Hepatocyte (in vitro differentiated cells): ENCODE data around the gene SARDH. TPM values are rescaled to one million over a fixed set of nuclear protein-coding genes. Genes with fewer than 3 reads are reported as not detected.

ENCODE experiments used
- DNase-seq: peaks from one replicate; pipeline ENCODE4 v3.0.0-alpha.2; 2016; ENCODE audit warnings: low spot score
- H2AFZ ChIP-seq: fragments of 200-600 bp; sonication (generic); 2 replicates; pipeline ENCODE4 v1.6.0; 2016; ENCODE audit warnings: antibody characterized with exemption, mild to moderate bottlenecking
- H3K27ac ChIP-seq: fragments of 200-600 bp; sonication (generic); 2 replicates; pipeline ENCODE4 v1.5.1; 2016; ENCODE audit warnings: mild to moderate bottlenecking
- H3K27me3 ChIP-seq: fragments of 200-600 bp; sonication (generic); 2 replicates; pipeline ENCODE4 v1.6.1; 2016
- H3K36me3 ChIP-seq: fragments of 200-600 bp; sonication (generic); replicated peaks from 2 replicates; pipeline ENCODE4 v1.5.1; 2016; ENCODE audit warnings: low read depth; ENCODE audit not compliant: insufficient read depth
- H3K4me1 ChIP-seq: fragments of 200-600 bp; sonication (generic); 2 replicates; pipeline ENCODE4 v1.5.1; 2016; ENCODE audit warnings: mild to moderate bottlenecking, moderate library complexity; ENCODE audit not compliant: insufficient read depth
- H3K4me2 ChIP-seq: fragments of 200-600 bp; sonication (generic); 2 replicates; pipeline ENCODE4 v1.6.0; 2016
- H3K4me3 ChIP-seq: fragments of 200-600 bp; sonication (generic); 2 replicates; pipeline ENCODE4 v1.5.1; 2016; ENCODE audit warnings: mild to moderate bottlenecking
- H3K79me2 ChIP-seq: fragments of 200-600 bp; sonication (generic); 2 replicates; pipeline ENCODE4 v1.6.0; 2017; ENCODE audit warnings: mild to moderate bottlenecking
- H3K9me2 ChIP-seq: fragments of 200-600 bp; sonication (generic); replicated peaks from 2 replicates; pipeline ENCODE4 v1.6.0; 2017; ENCODE audit warnings: mild to moderate bottlenecking; ENCODE audit not compliant: insufficient read depth
- H3K9me3 ChIP-seq: fragments of 200-600 bp; sonication (generic); 2 replicates; pipeline ENCODE4 v1.5.1; 2016; ENCODE audit warnings: low read depth, mild to moderate bottlenecking
- H4K20me1 ChIP-seq: fragments of 200-600 bp; sonication (generic); 2 replicates; pipeline ENCODE4 v1.6.0; 2016; ENCODE audit warnings: mild to moderate bottlenecking; ENCODE audit not compliant: insufficient read depth, poor library complexity, severe bottlenecking
- EZH2 ChIP-seq: fragments of 200-600 bp; sonication (generic); IDR thresholded peaks from 2 replicates; pipeline ENCODE4 v1.6.1; 2016; ENCODE audit warnings: antibody characterized with exemption, mild to moderate bottlenecking, borderline replicate concordance
- EZH2phosphoT487 ChIP-seq: fragments of 200-600 bp; sonication (generic); IDR thresholded peaks from one replicate; pipeline ENCODE4 v1.6.1; 2018; ENCODE audit warnings: antibody characterized with exemption, mild to moderate bottlenecking, low read depth, moderate library complexity; ENCODE audit not compliant: unreplicated experiment, severe bottlenecking
- WGBS: methylation state at CpG from one replicate; pipeline ENCODE4 v1.1.6; 2016; ENCODE audit warnings: low lambda C conversion rate; ENCODE audit errors: missing lambda C conversion rate; 5-methylcytosine and 5-hydroxymethylcytosine counted together
- polyA plus RNA-seq: library from polyadenylated mRNA; unstranded; fragments of >200 nt; fragmentation: Nextera tagmentation; extraction: Ambion mirVana; gene quantifications from 2 replicates; pipeline ENCODE4 v1.2.1, GENCODE V29; 2016
- total RNA-seq: library from RNA; depleted of rRNA; stranded (reverse); fragments of >200 nt; gene quantifications from 2 replicates; pipeline ENCODE4 v1.2.3, GENCODE V29; 2014
- TF ChIP-seq, protein P1 (sequence below): fragments of 200-600 bp; sonication (generic); IDR thresholded peaks from 2 replicates; pipeline ENCODE4 v1.5.1; 2016; ENCODE audit warnings: antibody characterized with exemption, mild to moderate bottlenecking; ENCODE audit not compliant: poor library complexity

The SARDH gene
- total and polyA plus RNA-seq, 2 experiments from 2014 or later, result 7.5 to 9.8 TPM

DNA sequence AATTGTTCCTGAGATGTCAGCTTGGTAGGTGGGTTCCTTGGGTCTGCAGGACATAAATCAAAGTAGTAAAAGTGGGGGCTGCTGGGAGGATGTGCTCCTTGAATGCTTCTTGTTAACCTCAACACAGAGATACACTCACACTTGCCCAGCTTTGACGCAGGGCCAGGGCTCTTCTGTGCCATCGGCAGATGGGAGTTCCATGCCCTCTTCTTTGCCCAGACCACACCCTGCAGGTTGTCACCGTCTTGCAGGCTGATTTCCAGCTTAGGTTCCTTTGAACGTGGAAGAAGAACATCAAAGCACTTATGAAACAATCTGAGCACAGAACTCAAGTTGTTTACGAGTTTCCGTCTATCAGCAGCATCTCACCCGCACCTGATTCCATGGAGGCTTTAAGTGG lies 91.0 kb downstream of the SARDH start:
- H3K36me3 ChIP-seq, result no peaks in the 10 kb centered on the region
- no peak for DNase-seq
- 67% methylated on average over 7 of the region's 7 CpGs for WGBS
- no peaks in the 10 kb centered on the region for H3K4me1 ChIP-seq
- H3K79me2 ChIP-seq, result no peaks in the 10 kb centered on the region
- no peak overlapping the region for H3K4me3 ChIP-seq
- no peak overlapping the region for H2AFZ ChIP-seq
- no peaks in the 10 kb centered on the region for H3K9me2 ChIP-seq
- H3K27me3 ChIP-seq, result no peaks in the 10 kb centered on the region
- TF ChIP-seq EZH2phosphoT487, result no peak
- TF ChIP-seq, protein P1, sequence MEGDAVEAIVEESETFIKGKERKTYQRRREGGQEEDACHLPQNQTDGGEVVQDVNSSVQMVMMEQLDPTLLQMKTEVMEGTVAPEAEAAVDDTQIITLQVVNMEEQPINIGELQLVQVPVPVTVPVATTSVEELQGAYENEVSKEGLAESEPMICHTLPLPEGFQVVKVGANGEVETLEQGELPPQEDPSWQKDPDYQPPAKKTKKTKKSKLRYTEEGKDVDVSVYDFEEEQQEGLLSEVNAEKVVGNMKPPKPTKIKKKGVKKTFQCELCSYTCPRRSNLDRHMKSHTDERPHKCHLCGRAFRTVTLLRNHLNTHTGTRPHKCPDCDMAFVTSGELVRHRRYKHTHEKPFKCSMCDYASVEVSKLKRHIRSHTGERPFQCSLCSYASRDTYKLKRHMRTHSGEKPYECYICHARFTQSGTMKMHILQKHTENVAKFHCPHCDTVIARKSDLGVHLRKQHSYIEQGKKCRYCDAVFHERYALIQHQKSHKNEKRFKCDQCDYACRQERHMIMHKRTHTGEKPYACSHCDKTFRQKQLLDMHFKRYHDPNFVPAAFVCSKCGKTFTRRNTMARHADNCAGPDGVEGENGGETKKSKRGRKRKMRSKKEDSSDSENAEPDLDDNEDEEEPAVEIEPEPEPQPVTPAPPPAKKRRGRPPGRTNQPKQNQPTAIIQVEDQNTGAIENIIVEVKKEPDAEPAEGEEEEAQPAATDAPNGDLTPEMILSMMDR, result no peak
- TF ChIP-seq EZH2, result no peak
- H3K9me3 ChIP-seq, result no peaks in the 10 kb centered on the region
- no peaks in the 10 kb centered on the region for H4K20me1 ChIP-seq
- H3K4me2 ChIP-seq, result no peak overlapping the region
- H3K27ac ChIP-seq, result no peak overlapping the region

DNA sequence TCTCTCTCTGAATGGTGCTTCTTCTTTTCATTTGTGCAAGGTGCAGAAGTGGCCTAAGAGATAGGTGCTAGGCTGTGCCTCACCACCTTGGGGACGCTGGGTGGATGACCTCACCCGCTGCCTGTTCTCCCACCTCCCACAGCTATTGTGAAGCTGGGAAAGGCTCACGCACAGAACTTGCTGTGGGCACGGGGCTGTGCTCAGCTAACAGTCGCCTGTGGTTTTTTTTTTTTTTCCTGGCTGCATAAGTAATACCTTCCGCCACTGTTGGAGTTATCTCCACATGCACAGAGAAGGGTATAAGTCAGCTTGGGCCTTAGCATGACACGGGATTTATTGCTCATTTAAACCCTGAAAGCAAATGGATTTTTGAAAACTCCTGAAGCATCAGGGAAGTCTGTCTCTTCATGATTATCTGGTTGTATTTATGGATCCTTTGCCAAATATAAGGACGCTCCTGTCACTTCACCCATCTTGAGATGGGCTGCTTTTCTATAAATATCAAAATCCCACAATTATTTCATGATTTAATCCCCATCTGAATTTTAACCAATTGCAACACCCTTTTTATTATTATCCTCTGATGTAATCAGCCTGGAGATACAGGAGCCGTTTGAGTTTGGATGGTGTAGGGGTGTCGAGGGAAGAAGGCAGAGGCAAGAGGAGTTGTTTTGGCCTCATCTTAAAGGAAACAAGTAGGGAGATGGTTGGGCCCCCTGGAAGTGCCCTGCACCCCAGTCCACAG lies 93.0 kb downstream of the SARDH start:
- Histone ChIP-seq H4K20me1 (no peaks in the 10 kb centered on the region), H3K9me3 (no peaks in the 10 kb centered on the region), H3K27ac (no peak overlapping the region), H3K4me3 (no peak overlapping the region), H3K27me3 (no peaks in the 10 kb centered on the region), H3K4me1 (no peaks in the 10 kb centered on the region), H2AFZ (no peak overlapping the region), H3K79me2 (no peaks in the 10 kb centered on the region), H3K4me2 (no peak overlapping the region), H3K36me3 (no peaks in the 10 kb centered on the region), H3K9me2 (no peaks in the 10 kb centered on the region)
- TF ChIP-seq EZH2phosphoT487 (no peak), EZH2 (no peak)
- TF ChIP-seq, protein P1, result no peak
- DNase-seq, result no peak
- WGBS, result 67% methylated on average over 10 of the region's 10 CpGs

DNA sequence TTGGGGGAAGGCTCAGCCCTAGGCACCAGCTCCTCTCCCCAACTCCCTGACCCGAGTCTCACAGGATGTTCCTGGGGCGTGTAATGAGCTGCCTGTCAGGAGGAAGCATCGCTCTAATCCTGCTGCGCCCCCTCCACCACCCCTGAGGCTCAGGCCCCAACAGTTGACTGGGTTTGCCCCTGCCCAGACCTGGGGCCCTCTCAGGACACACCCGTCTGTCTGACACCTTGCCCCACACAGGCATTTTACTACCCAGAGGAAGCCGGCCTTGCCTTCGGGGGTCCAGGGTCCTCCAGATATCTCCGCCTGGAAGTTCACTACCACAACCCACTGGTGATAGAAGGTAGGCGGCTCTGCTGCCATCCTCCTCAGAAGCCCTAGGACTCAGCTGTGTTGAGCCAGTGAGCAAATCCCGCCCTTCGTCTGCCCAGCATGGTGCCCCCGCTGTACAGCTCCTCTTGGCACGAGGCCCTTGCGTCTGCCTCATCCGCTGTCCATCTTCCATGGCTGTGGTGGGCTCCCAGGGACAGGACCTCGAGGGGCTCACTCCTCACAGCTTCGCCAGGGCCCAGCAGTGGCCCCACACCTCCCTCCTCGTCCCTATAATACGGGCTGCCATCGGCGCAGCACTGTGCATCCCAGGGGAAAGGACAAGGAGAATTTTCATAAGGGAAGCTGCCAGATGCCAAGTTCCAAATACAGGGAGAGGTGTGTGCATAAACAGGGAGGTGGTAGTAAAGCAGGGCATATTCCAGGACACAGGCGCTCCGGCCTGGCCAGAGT lies 94.0 kb downstream of the SARDH start:
- no peaks in the 10 kb centered on the region for H3K9me2 ChIP-seq
- no peaks in the 10 kb centered on the region for H4K20me1 ChIP-seq
- DNase-seq, result no peak
- TF ChIP-seq EZH2, result no peak
- no peak for TF ChIP-seq EZH2phosphoT487
- TF ChIP-seq, protein P1, result no peak
- H3K27ac ChIP-seq, result no peak overlapping the region
- no peaks in the 10 kb centered on the region for H3K79me2 ChIP-seq
- H3K9me3 ChIP-seq, result no peaks in the 10 kb centered on the region
- 84% methylated on average over 23 of the region's 23 CpGs for WGBS
- H3K36me3 ChIP-seq, result no peaks in the 10 kb centered on the region
- no peak overlapping the region for H3K4me2 ChIP-seq
- H3K4me3 ChIP-seq, result no peak overlapping the region
- H3K27me3 ChIP-seq, result no peaks in the 10 kb centered on the region
- H3K4me1 ChIP-seq, result no peaks in the 10 kb centered on the region
- H2AFZ ChIP-seq, result no peak overlapping the region
